K562 (cell line): ENCODE data around the gene STK4. TPM values are rescaled to one million over a fixed set of nuclear protein-coding genes. Genes with fewer than 3 reads are reported as not detected.

ENCODE experiments used
- ATAC-seq: fragments of 200-7000 bp; cut with Tn5 transposase; 3 replicates; pipeline ENCODE4 v1.9.1; 2020; ENCODE audit warnings: moderate library complexity
- BruUV-seq: library from RNA; stranded (reverse); fragments of 400-500 nt; replicated peaks from 2 replicates; lab custom pipeline; 2021; lab: Mats Ljungman, UMichigan
- CTCF ChIA-PET: fragments of 300-600 bp; formaldehyde crosslinking; extraction: SDS; loops from one replicate; lab custom pipeline; 2021; ENCODE audit warnings: low intra/inter-chr PET ratio; lab: Yijun Ruan, JAX
- POLR2A ChIA-PET: fragments of 300-600, 350-650 bp; sonication (Branson Sonifier 250); formaldehyde crosslinking; extraction: SDS; loops from one replicate; lab custom pipeline; 2021; ENCODE audit warnings: antibody characterized with exemption, inconsistent platforms; lab: Yijun Ruan, JAX
- DNase-seq, 4 experiments: peaks; one replicate each; pipeline versions ENCODE4 v3.0.0 to v3.0.0-alpha.2; 2011 to 2018; ENCODE audit warnings: low spot score in 3 of 4, mixed read lengths in 3 of 4; ENCODE audit errors: extremely low read depth in 1 of 4
- FAIRE-seq: peaks from 2 replicates; lab custom pipeline; 2011; peaks lifted over from hg19 to GRCh38; lab: Jason Lieb, UNC
- H2AFZ ChIP-seq: 2 replicates; pipeline ENCODE4 v1.6.0; 2011; ENCODE audit warnings: low read depth, low read length, control low read depth, inconsistent platforms
- H3K27ac ChIP-seq: fragments of 200-600 bp; 3 replicates; pipeline ENCODE4 v1.8.0; 2011; ENCODE audit warnings: low read depth, mild to moderate bottlenecking, control low read depth, inconsistent platforms, low read length, moderate library complexity, mixed read lengths; ENCODE audit errors: extremely low read depth
- H3K27me3 ChIP-seq, 2 experiments: fragments of 300-600 bp in 1 of 2; 2 replicates in 1 of 2; 3 replicates in 1 of 2; pipeline versions ENCODE4 v1.6.0 to v1.8.0; 2011; ENCODE audit warnings: inconsistent platforms in 2 of 2, low read length in 2 of 2, mild to moderate bottlenecking in 1 of 2, mixed read lengths in 1 of 2, moderate library complexity in 1 of 2; ENCODE audit not compliant: control insufficient read depth in 2 of 2, insufficient read depth in 2 of 2
- H3K36me3 ChIP-seq: fragments of 300-600 bp; 3 replicates; pipeline ENCODE4 v1.8.0; 2011; ENCODE audit warnings: mild to moderate bottlenecking, low read length, inconsistent platforms; ENCODE audit not compliant: control insufficient read depth, insufficient read depth
- H3K4me1 ChIP-seq, 2 experiments: fragments of 200-600 bp in 1 of 2; replicated peaks in 1 of 2; 2 replicates in 1 of 2; 3 replicates in 1 of 2; pipeline versions ENCODE4 v1.5.1 to v1.8.0; 2011; ENCODE audit warnings: inconsistent platforms in 2 of 2, low read length in 2 of 2, mild to moderate bottlenecking in 1 of 2, mixed read lengths in 1 of 2, moderate library complexity in 1 of 2; ENCODE audit not compliant: control insufficient read depth in 2 of 2, insufficient read depth in 2 of 2
- H3K4me2 ChIP-seq: 2 replicates; pipeline ENCODE4 v1.6.1; 2011; ENCODE audit warnings: low read length, control low read depth, inconsistent platforms, mixed read lengths; ENCODE audit not compliant: insufficient read depth
- H3K4me3 ChIP-seq: fragments of 200-600 bp; sonication (generic), shearing (Covaris generic); 2 replicates; pipeline ENCODE4 v1.5.1; 2016; ENCODE audit warnings: control low read depth, inconsistent platforms
- H3K79me2 ChIP-seq: fragments of 200-600 bp; 3 replicates; pipeline ENCODE4 v1.8.0; 2011; ENCODE audit warnings: low read length, inconsistent platforms; ENCODE audit not compliant: control insufficient read depth, insufficient read depth
- H3K9ac ChIP-seq, 2 experiments: 2 replicates each; pipeline versions ENCODE4 v1.6.0 to v1.6.1; 2011; ENCODE audit warnings: low read depth in 2 of 2, low read length in 2 of 2, control low read depth in 1 of 2, inconsistent platforms in 1 of 2, mild to moderate bottlenecking in 1 of 2, mixed read lengths in 1 of 2; ENCODE audit not compliant: insufficient read depth in 1 of 2
- H3K9me1 ChIP-seq: one replicate; pipeline ENCODE4 v1.6.0; 2011; ENCODE audit warnings: inconsistent platforms, mild to moderate bottlenecking, low read length, moderate library complexity; ENCODE audit not compliant: control insufficient read depth, insufficient read depth
- H3K9me3 ChIP-seq: replicated peaks from 2 replicates; pipeline ENCODE4 v1.5.1; 2011; ENCODE audit warnings: low read depth, low read length, inconsistent platforms; ENCODE audit not compliant: control insufficient read depth, insufficient read depth
- H4K20me1 ChIP-seq: replicated peaks from 2 replicates; pipeline ENCODE4 v1.6.1; 2011; ENCODE audit warnings: low read length, inconsistent platforms, mixed read lengths; ENCODE audit not compliant: control insufficient read depth, insufficient read depth
- BCOR ChIP-seq: fragments of 450-650 bp; IDR thresholded peaks from 2 replicates; pipeline ENCODE4 v1.6.1; 2016
- CEBPB ChIP-seq: fragments of 450-650 bp; IDR thresholded peaks from 2 replicates; pipeline ENCODE4 v1.6.1; 2016; ENCODE audit warnings: missing genetic modification characterization, missing compliant biosample characterization
- COPS2 ChIP-seq: fragments of 450-650 bp; conservative IDR thresholded peaks from 2 replicates; pipeline ENCODE4 v1.6.1; 2016; ENCODE audit warnings: mild to moderate bottlenecking, moderate library complexity
- FOXJ2 ChIP-seq: fragments of 200-800 bp; sonication (Bioruptor generic); IDR thresholded peaks from 2 replicates; pipeline ENCODE4 v1.6.1; 2016; ENCODE audit warnings: missing genetic modification characterization, missing compliant biosample characterization
- HBP1 ChIP-seq: fragments of 450-650 bp; formaldehyde crosslinking; IDR thresholded peaks from 2 replicates; pipeline ENCODE4 v1.4.0; 2022; ENCODE audit warnings: missing genetic modification characterization
- NR3C1 ChIP-seq: sonication (generic); formaldehyde crosslinking; IDR thresholded peaks from 2 replicates; pipeline ENCODE4 v1.8.1; 2022; ENCODE audit warnings: missing genetic modification reagents
- RCOR1 ChIP-seq, 2 experiments: IDR thresholded peaks; 2 replicates each; pipeline ENCODE4 v1.6.1; 2012; ENCODE audit warnings: low read depth in 2 of 2, low read length in 2 of 2, borderline replicate concordance in 1 of 2, improper control_type of control experiment in 1 of 2
- SMAD4 ChIP-seq: fragments of 250-450 bp; sonication (Bioruptor Pico); conservative IDR thresholded peaks from 2 replicates; pipeline ENCODE4 v1.8.0; 2021; ENCODE audit warnings: inconsistent platforms, mild to moderate bottlenecking, moderate library complexity
- SP2 ChIP-seq: IDR thresholded peaks from 2 replicates; pipeline ENCODE4 v1.6.1; 2011; ENCODE audit warnings: mild to moderate bottlenecking, low read depth, low read length, moderate library complexity; ENCODE audit not compliant: poor library complexity, severe bottlenecking; ENCODE audit errors: extremely low read depth
- ZC3H11A ChIP-seq: IDR thresholded peaks from 2 replicates; pipeline ENCODE4 v1.6.1; 2012; ENCODE audit warnings: low read depth, low read length, improper control_type of control experiment
- ZFPM2 ChIP-seq: fragments of 250-450 bp; sonication (Bioruptor Pico); IDR thresholded peaks from 2 replicates; pipeline ENCODE4 v1.5.1; 2022; ENCODE audit warnings: mild to moderate bottlenecking
- ZNF609 ChIP-seq: sonication (generic); formaldehyde crosslinking; IDR thresholded peaks from 2 replicates; pipeline ENCODE4 v1.8.1; 2023; ENCODE audit warnings: missing genetic modification reagents, mild to moderate bottlenecking, borderline replicate concordance
- WGBS: fragments of 100-300 bp; shearing (Covaris generic); methylation state at CpG from one replicate; pipeline ENCODE4 v1.1.6; 2016; ENCODE audit warnings: low coverage, mixed read lengths; ENCODE audit not compliant: insufficient coverage; ENCODE audit errors: missing lambda C conversion rate; 5-methylcytosine and 5-hydroxymethylcytosine counted together
- in situ Hi-C: fragments of 300-500 bp; cut with MboI; formaldehyde crosslinking; loops from 4 replicates; pipeline ENCODE4 v1.15.0; 2018; ENCODE audit warnings: inconsistent platforms, mixed read lengths
- intact Hi-C: fragments of 100-400 bp; cut with micrococcal nuclease; formaldehyde crosslinking; loops from 2 replicates; pipeline ENCODE4 v1.14.2; 2022
- polyA plus RNA-seq, 8 experiments: library from polyadenylated mRNA; depleted of rRNA in 4 of 8; stranded (reverse) in 5 of 8; unstranded in 3 of 8; fragments of >200 nt; fragmentation: Nextera tagmentation in 2 of 8; fragmentation: Illumina TruSeq in 1 of 8; extraction: Ambion mirVana in 2 of 8; extraction: Trizol in 1 of 8; gene quantifications; 2 replicates each; pipeline versions ENCODE4 v1.2.1 to v1.2.3, GENCODE V29; 2011 to 2014; ENCODE audit warnings: inconsistent platforms in 1 of 8, missing spikeins in 1 of 8
- total RNA-seq, 7 experiments: library from RNA; depleted of rRNA in 6 of 7; stranded (reverse); fragments of >200 nt in 6 of 7; fragmentation: Illumina TruSeq in 2 of 7; extraction: Trizol in 2 of 7; gene quantifications; 2 replicates each; pipeline versions ENCODE4 v1.2.1 to v1.2.3, GENCODE V29; 2011 to 2021; ENCODE audit warnings: low replicate concordance in 1 of 7
- TF ChIP-seq, protein P1 (sequence below): fragments of 450-650 bp; IDR thresholded peaks from 2 replicates; pipeline ENCODE4 v1.6.1; 2016

The STK4 gene
- total and polyA plus RNA-seq, 9 of the 15 experiments (the other 6 are each of a cell fraction or from before 2014, with no cell fraction given), result 11.9 to 30.6 (median 22.2) TPM

DNA sequence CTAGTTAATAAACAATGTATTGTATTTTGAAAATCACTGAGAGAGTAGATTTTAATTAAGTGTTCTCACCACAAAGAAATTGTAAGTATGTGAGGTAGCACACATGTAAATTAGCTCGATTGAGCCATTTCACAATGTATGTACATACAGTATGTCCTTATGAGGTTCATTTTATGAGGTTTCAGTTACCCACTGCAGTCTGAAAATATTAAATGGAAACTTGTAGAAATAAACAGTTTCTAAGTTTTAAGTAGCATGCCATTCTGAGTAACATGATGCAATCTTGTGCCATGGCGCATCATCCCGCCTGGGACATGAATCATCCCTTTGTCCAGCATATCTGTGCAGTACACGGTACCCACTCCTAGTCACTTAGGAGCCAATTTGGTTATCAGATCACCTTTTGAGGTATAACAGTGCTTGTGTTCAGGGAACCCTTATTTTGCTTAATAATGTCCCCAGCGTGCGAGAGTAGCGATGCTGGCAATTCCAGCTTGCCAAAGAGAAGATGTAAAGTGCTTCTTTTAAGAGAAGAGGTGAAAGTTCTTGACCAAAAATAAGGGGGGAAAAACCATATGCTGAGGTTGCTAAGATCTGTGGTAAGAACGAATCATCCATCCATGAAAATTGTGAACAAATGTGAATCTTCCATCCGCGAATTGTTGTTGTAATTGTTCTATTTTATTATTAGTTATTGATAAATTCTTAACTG lies 69.9 kb downstream of the STK4 start:
- H3K9me1 ChIP-seq, result no peaks in the 10 kb centered on the region
- 54% methylated on average over 10 of the region's 10 CpGs for WGBS
- H3K27ac ChIP-seq, result peak overlapping the region; percentile 19
- H3K36me3 ChIP-seq, result no peaks in the 10 kb centered on the region; the same call in 2 of the 3 replicates
- peak overlapping the region; percentile 34; the same call in 1 of the 2 replicates for H3K4me2 ChIP-seq
- DNase-seq (peak in 2 of 4 experiments; percentile 17 to 61), FAIRE-seq (peak; percentile 59), ATAC-seq (peak; percentile 90)
- peaks cover 0 to 15% of the 10 kb centered on the region in 2 experiments; a peak in 3 of 5 replicates for H3K4me1 ChIP-seq
- no peak overlapping the region for H2AFZ ChIP-seq
- in situ Hi-C loops (no loop called here), intact Hi-C loops (no loop called here)
- BruUV-seq, result no TSS peak
- no peaks in the 10 kb centered on the region for H3K27me3 ChIP-seq
- H3K79me2 ChIP-seq, result no peaks in the 10 kb centered on the region
- no peaks in the 10 kb centered on the region for H3K9me3 ChIP-seq
- no peaks in the 10 kb centered on the region for H4K20me1 ChIP-seq
- no peak overlapping the region for H3K4me3 ChIP-seq
- CTCF ChIA-PET, result no interaction called here
- POLR2A ChIA-PET, result no interaction called here
- H3K9ac ChIP-seq, result no peak overlapping the region
- TF ChIP-seq NR3C1 (CRISPR knock-in tag) (no peak), FOXJ2 (tag) (peak; percentile 63), CEBPB (tag) (peak; percentile 87), HBP1 (CRISPR knock-in tag) (no peak), BCOR (no peak), COPS2 (no peak), SP2 (no peak), ZC3H11A (no peak), ZFPM2 (CRISPR knock-in tag) (no peak), RCOR1 (IDR thresholded peaks at IDR 0.05; ENCODE audit: borderline replicate concordance in 1 of 2, low read depth in 2 of 2, low read length in 2 of 2) (peak in 1 of 2 experiments; percentile 77; a peak in 1 of 4 replicates), ZNF609 (CRISPR knock-in tag) (no peak), SMAD4 (CRISPR knock-in tag) (peak; percentile 87)
- TF ChIP-seq, protein P1, sequence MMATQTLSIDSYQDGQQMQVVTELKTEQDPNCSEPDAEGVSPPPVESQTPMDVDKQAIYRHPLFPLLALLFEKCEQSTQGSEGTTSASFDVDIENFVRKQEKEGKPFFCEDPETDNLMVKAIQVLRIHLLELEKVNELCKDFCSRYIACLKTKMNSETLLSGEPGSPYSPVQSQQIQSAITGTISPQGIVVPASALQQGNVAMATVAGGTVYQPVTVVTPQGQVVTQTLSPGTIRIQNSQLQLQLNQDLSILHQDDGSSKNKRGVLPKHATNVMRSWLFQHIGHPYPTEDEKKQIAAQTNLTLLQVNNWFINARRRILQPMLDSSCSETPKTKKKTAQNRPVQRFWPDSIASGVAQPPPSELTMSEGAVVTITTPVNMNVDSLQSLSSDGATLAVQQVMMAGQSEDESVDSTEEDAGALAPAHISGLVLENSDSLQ, result peak; percentile 70
